Ascending aorta (tissue), 2 donors: ENCODE results near the gene DOCK2. TPM values are rescaled to one million over a fixed set of nuclear protein-coding genes. Genes with fewer than 3 reads are reported as not detected.

Experiments used
- DNase-seq, 2 donors: peaks; one replicate each; pipeline ENCODE4 v3.0.0-alpha.2; 2019; ENCODE audit warnings: low spot score in 2 of 2
- H3K27ac ChIP-seq, 2 donors: fragments of 200-600 bp; sonication (generic); one replicate each; pipeline ENCODE4 v1.5.1; 2016 to 2017; ENCODE audit warnings: mild to moderate bottlenecking in 1 of 2
- H3K27me3 ChIP-seq: fragments of 200-600 bp; sonication (generic); one replicate; pipeline ENCODE4 v1.5.1; 2017
- H3K36me3 ChIP-seq, 2 donors: fragments of 200-600 bp; sonication (generic); one replicate each; pipeline ENCODE4 v1.5.1; 2016
- H3K4me1 ChIP-seq, 2 donors: fragments of 200-600 bp; sonication (generic); one replicate each; pipeline ENCODE4 v1.5.1; 2016 to 2017; ENCODE audit warnings: mild to moderate bottlenecking in 1 of 2
- H3K4me3 ChIP-seq, 2 donors: fragments of 200-600 bp; sonication (generic); one replicate each; pipeline ENCODE4 v1.5.1; 2016 to 2017; ENCODE audit warnings: mild to moderate bottlenecking in 1 of 2
- H3K9me3 ChIP-seq, 2 donors: fragments of 200-600 bp; sonication (generic); one replicate each; pipeline ENCODE4 v1.5.1; 2016
- intact Hi-C: fragments of 100-400 bp; cut with DNase I; formaldehyde crosslinking; loops from one replicate; pipeline ENCODE4 v1.15.1; 2023
- total RNA-seq: library from RNA; depleted of rRNA; stranded (reverse); fragments of >200 nt; gene quantifications from one replicate; pipeline ENCODE4 v1.1.0, GENCODE V29; 2016
- TF ChIP-seq, protein P1 (sequence below), 3 experiments: fragments of 200-600 bp in 2 of 3; fragments of 450-650 bp in 1 of 3; sonication (generic) in 2 of 3; IDR thresholded peaks; one replicate each; pipeline ENCODE4 v1.5.1; 2016 to 2019; ENCODE audit warnings: antibody characterized with exemption in 3 of 3, mild to moderate bottlenecking in 1 of 3, moderate library complexity in 1 of 3

Gene DOCK2
- total RNA-seq, 1 donor from 2014 or later, result 33.1 TPM

- no peaks in the 10 kb centered on the region for H3K27me3 ChIP-seq
- intact Hi-C loops, result no loop called here
- no peaks in the 10 kb centered on the region for H3K4me1 ChIP-seq
- H3K27ac ChIP-seq, result no peak overlapping the region
- no peak for DNase-seq
- no peaks in the 10 kb centered on the region for H3K36me3 ChIP-seq
- TF ChIP-seq, protein P1, sequence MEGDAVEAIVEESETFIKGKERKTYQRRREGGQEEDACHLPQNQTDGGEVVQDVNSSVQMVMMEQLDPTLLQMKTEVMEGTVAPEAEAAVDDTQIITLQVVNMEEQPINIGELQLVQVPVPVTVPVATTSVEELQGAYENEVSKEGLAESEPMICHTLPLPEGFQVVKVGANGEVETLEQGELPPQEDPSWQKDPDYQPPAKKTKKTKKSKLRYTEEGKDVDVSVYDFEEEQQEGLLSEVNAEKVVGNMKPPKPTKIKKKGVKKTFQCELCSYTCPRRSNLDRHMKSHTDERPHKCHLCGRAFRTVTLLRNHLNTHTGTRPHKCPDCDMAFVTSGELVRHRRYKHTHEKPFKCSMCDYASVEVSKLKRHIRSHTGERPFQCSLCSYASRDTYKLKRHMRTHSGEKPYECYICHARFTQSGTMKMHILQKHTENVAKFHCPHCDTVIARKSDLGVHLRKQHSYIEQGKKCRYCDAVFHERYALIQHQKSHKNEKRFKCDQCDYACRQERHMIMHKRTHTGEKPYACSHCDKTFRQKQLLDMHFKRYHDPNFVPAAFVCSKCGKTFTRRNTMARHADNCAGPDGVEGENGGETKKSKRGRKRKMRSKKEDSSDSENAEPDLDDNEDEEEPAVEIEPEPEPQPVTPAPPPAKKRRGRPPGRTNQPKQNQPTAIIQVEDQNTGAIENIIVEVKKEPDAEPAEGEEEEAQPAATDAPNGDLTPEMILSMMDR (IDR thresholded peaks at IDR 0.05), result no peak
- no peaks in the 10 kb centered on the region for H3K9me3 ChIP-seq
- no peak overlapping the region for H3K4me3 ChIP-seq
These were observed 203.3 kb downstream of the DOCK2 start for GRCh38 chr5:169840405-169840804.

- no peaks in the 10 kb centered on the region for H3K36me3 ChIP-seq
- TF ChIP-seq, protein P1 (IDR thresholded peaks at IDR 0.05), result no peak
- H3K9me3 ChIP-seq, result no peaks in the 10 kb centered on the region
- H3K4me3 ChIP-seq, result no peak overlapping the region
- H3K27ac ChIP-seq, result no peak overlapping the region
- intact Hi-C loops, result no loop called here
- H3K27me3 ChIP-seq, result no peaks in the 10 kb centered on the region
- H3K4me1 ChIP-seq, result no peaks in the 10 kb centered on the region
- DNase-seq, result no peak
These were observed 205.6 kb downstream of the DOCK2 start for GRCh38 chr5:169842699-169843098.

DNA sequence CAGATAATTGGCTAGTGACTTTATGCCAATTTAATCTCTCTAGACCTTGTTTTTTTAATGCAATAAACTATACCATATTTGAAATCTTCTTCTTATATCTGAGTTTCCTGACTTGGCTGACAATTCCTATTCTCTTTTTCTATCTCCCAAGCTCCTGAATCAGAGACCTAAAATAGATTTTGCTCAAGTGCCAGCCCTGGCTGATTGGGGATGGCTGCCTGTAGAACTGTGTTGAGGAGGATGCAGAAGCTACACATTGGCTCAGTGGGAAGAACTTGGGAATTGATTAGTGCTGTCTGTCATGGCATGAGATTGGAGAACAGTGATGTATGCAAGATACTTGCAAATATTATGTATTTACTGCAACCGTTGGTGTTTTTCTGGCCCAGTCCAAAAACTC, 210.4 kb downstream of the DOCK2 start:
- Histone ChIP-seq H3K36me3 (no peaks in the 10 kb centered on the region), H3K27me3 (no peaks in the 10 kb centered on the region), H3K9me3 (peaks cover 0 to 6% of the 10 kb centered on the region in 2 donors), H3K27ac (no peak overlapping the region), H3K4me1 (no peaks in the 10 kb centered on the region), H3K4me3 (no peak overlapping the region)
- TF ChIP-seq, protein P1 (IDR thresholded peaks at IDR 0.05), result no peak
- intact Hi-C loops, result no loop called here
- DNase-seq, result no peak

DNA sequence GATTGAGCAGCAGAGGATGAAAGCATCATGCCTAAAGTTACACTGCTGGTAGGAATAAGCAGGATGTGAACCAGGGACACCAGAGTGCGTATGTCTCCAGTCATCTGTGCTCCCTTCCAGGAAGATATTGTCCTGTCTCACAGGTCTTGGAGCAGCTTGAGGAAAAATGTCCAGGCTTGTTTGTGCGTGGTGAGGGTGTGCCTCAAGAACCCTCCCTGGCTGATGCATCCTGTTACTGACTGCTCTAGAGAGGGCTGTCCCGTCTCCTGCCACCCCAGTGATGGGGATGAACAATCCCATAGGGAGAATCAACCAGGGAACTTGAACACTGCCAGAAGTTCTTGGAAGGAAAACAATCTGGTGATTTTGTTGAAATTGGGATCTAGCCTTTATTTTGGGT, 211.2 kb downstream of the DOCK2 start:
- intact Hi-C loops, result no loop called here

DNA sequence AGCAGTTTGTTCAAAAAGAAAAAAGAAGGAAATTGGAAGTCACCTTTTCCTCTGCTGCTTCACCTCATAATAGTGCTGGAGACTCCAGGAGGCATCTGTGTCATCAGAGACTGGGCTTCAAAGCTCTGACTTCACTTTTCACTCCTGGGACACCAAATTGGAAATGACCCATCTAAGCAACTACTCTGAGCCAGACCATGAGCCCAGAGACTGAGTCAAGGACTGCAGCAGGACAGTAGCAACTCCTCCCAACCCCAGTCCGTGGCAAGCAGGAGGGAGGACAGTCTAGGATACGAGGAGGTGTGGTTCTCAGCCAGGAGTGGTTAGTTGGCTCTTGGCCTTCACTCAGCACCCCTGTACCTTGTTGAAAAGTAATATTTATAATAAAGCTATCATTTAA, 211.7 kb downstream of the DOCK2 start:
- DNase-seq, result no peak
- H3K9me3 ChIP-seq, result peaks cover 0 to 6% of the 10 kb centered on the region in 2 donors
- no peak overlapping the region for H3K27ac ChIP-seq
- no peaks in the 10 kb centered on the region for H3K4me1 ChIP-seq
- TF ChIP-seq, protein P1 (IDR thresholded peaks at IDR 0.05), result no peak
- H3K27me3 ChIP-seq, result no peaks in the 10 kb centered on the region
- H3K4me3 ChIP-seq, result no peak overlapping the region
- intact Hi-C loops, result no loop called here
- no peaks in the 10 kb centered on the region for H3K36me3 ChIP-seq

More for the DNA sequence above, 211.2 kb downstream of the DOCK2 start:
- no peak overlapping the region for H3K27ac ChIP-seq
- H3K36me3 ChIP-seq, result no peaks in the 10 kb centered on the region
- H3K9me3 ChIP-seq, result peaks cover 0 to 6% of the 10 kb centered on the region in 2 donors
- DNase-seq, result no peak
- H3K4me3 ChIP-seq, result no peak overlapping the region
- TF ChIP-seq, protein P1 (IDR thresholded peaks at IDR 0.05), result no peak
- no peaks in the 10 kb centered on the region for H3K27me3 ChIP-seq
- no peaks in the 10 kb centered on the region for H3K4me1 ChIP-seq

GRCh38 chr5:169850409-169850808, 213.3 kb downstream of the DOCK2 start:
- intact Hi-C loops, result no loop called here
- Histone ChIP-seq H3K4me1 (no peaks in the 10 kb centered on the region), H3K27ac (no peak overlapping the region), H3K36me3 (no peaks in the 10 kb centered on the region), H3K9me3 (peaks cover 0 to 6% of the 10 kb centered on the region in 2 donors), H3K27me3 (no peaks in the 10 kb centered on the region), H3K4me3 (no peak overlapping the region)
- TF ChIP-seq, protein P1 (IDR thresholded peaks at IDR 0.05), result no peak
- no peak for DNase-seq
